ENCODE measurements around the gene NTN1. TPM values are rescaled to one million over a fixed set of nuclear protein-coding genes. Genes with fewer than 3 reads are reported as not detected.
A peak's percentile ranks its signal among the peaks of the same experiment; 100 is the strongest.

The NTN1 gene
- total RNA-seq, 1 donor from 2014 or later = 0.45 TPM

GRCh38 chr17:9178319-9178718 is 157.0 kb downstream of the NTN1 start:
- Histone ChIP-seq H4K20me1 (ENCODE audit: low read depth) (no peaks in the 10 kb centered on the region), H3F3A (ENCODE audit: low read depth) (no peaks in the 10 kb centered on the region), H3K9ac (no peak overlapping the region), H3K27ac (no peak overlapping the region), H3K27me3 (no peaks in the 10 kb centered on the region), H3K4me3 (no peak overlapping the region), H3K79me2 (ENCODE audit: low read depth) (no peaks in the 10 kb centered on the region), H3K4me1 (peaks cover 23% of the 10 kb centered on the region), H2AFZ (replicated peaks) (no peak overlapping the region), H3K4me2 (no peak overlapping the region), H3K36me3 (no peaks in the 10 kb centered on the region), H3K9me3 (ENCODE audit: low read depth) (no peaks in the 10 kb centered on the region)
- Mint-ChIP-seq H3K27ac (no peak overlapping the region), H3K36me3 (no peaks in the 10 kb centered on the region), H3K4me1 (no peaks in the 10 kb centered on the region), H3K9me3 (peaks cover 2% of the 10 kb centered on the region), H3K4me3 (no peak overlapping the region), H3K27me3 (ENCODE audit: insufficient read depth, low read depth) (peaks cover 2% of the 10 kb centered on the region)
- TF ChIP-seq EZH2 (IDR thresholded peaks at IDR 0.05) = no peak
- TF ChIP-seq EZH2phosphoT487 (IDR thresholded peaks at IDR 0.05) = no peak
- no peak for TF ChIP-seq CTCF (IDR thresholded peaks at IDR 0.05)
- DNase-seq (ENCODE audit: low spot score) = no peak

GRCh38 chr17:9179602-9180001 is 158.3 kb downstream of the NTN1 start:
- H3K9me3 Mint-ChIP-seq = no peaks in the 10 kb centered on the region
- Histone ChIP-seq H3K9ac (no peak overlapping the region), H3K9me3 (ENCODE audit: low read depth) (no peaks in the 10 kb centered on the region), H3F3A (ENCODE audit: low read depth) (no peaks in the 10 kb centered on the region), H2AFZ (replicated peaks) (no peak overlapping the region), H3K36me3 (no peaks in the 10 kb centered on the region), H3K27ac (no peak overlapping the region), H3K79me2 (ENCODE audit: low read depth) (no peaks in the 10 kb centered on the region), H3K27me3 (no peaks in the 10 kb centered on the region), H4K20me1 (ENCODE audit: low read depth) (no peaks in the 10 kb centered on the region), H3K4me3 (no peak overlapping the region), H3K4me2 (no peak overlapping the region), H3K4me1 (peaks cover 23% of the 10 kb centered on the region)
- no peaks in the 10 kb centered on the region for H3K4me1 Mint-ChIP-seq
- H3K36me3 Mint-ChIP-seq = no peaks in the 10 kb centered on the region
- H3K4me3 Mint-ChIP-seq = no peak overlapping the region
- no peak for DNase-seq (ENCODE audit: low spot score)
- no peak overlapping the region for H3K27ac Mint-ChIP-seq
- H3K27me3 Mint-ChIP-seq (ENCODE audit: insufficient read depth, low read depth) = peaks cover 2% of the 10 kb centered on the region
- TF ChIP-seq EZH2phosphoT487 (IDR thresholded peaks at IDR 0.05) (no peak), CTCF (IDR thresholded peaks at IDR 0.05) (peak; percentile 20)

DNA sequence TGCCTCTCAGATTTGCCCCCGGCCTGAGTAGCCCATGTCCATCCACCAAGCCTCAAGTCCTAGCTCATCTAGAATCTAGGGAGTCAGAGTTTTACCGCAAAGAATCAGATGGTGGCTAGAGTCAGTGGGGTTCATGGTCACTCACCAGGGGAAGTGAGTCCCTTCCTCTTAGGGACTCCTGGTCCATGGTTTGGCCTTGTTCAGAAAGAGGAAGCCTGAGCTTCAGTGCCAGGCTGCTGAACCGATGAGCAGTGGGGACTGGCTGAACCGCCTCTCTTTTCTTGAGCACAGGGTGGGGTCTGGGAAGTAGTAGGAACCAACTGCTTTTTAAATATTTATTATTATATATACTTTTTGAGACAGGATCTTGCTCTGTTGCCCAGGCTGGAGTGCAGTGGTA is 160.3 kb downstream of the NTN1 start:
- Histone ChIP-seq H3K27ac (no peak overlapping the region), H3K79me2 (ENCODE audit: low read depth) (no peaks in the 10 kb centered on the region), H4K20me1 (ENCODE audit: low read depth) (no peaks in the 10 kb centered on the region), H3K36me3 (no peaks in the 10 kb centered on the region), H3K9ac (no peak overlapping the region), H3F3A (ENCODE audit: low read depth) (no peaks in the 10 kb centered on the region), H3K27me3 (no peaks in the 10 kb centered on the region), H2AFZ (replicated peaks) (no peak overlapping the region), H3K4me3 (no peak overlapping the region), H3K4me2 (no peak overlapping the region), H3K9me3 (ENCODE audit: low read depth) (no peaks in the 10 kb centered on the region), H3K4me1 (peaks cover 23% of the 10 kb centered on the region)
- no peak overlapping the region for H3K4me3 Mint-ChIP-seq
- H3K9me3 Mint-ChIP-seq = peaks cover 1% of the 10 kb centered on the region
- peaks cover 4% of the 10 kb centered on the region for H3K27me3 Mint-ChIP-seq (ENCODE audit: insufficient read depth, low read depth)
- no peak overlapping the region for H3K27ac Mint-ChIP-seq
- no peaks in the 10 kb centered on the region for H3K36me3 Mint-ChIP-seq
- TF ChIP-seq CTCF (IDR thresholded peaks at IDR 0.05) (no peak), EZH2 (IDR thresholded peaks at IDR 0.05) (no peak), EZH2phosphoT487 (IDR thresholded peaks at IDR 0.05) (no peak)
- no peak for DNase-seq (ENCODE audit: low spot score)
- H3K4me1 Mint-ChIP-seq = no peaks in the 10 kb centered on the region
